HG03025 (cell line): ENCODE data around the gene RING1.
"Not testable (repeated sequence)": the region's sequence is repeated elsewhere in the genome, so short reads cannot be mapped to it uniquely, and the experiment has no call there.

ENCODE experiments used
- ATAC-seq: cut with Tn5 transposase; IDR thresholded peaks from one replicate; pipeline ENCODE4 v1.9.1; 2021; ENCODE audit warnings: mild to moderate bottlenecking, moderate library complexity; ENCODE audit not compliant: unreplicated experiment, low FRiP score

Gene RING1

GRCh38 chr6:33205191-33206026 lies 2.9 kb upstream of the RING1 start:
- no peak for ATAC-seq

DNA sequence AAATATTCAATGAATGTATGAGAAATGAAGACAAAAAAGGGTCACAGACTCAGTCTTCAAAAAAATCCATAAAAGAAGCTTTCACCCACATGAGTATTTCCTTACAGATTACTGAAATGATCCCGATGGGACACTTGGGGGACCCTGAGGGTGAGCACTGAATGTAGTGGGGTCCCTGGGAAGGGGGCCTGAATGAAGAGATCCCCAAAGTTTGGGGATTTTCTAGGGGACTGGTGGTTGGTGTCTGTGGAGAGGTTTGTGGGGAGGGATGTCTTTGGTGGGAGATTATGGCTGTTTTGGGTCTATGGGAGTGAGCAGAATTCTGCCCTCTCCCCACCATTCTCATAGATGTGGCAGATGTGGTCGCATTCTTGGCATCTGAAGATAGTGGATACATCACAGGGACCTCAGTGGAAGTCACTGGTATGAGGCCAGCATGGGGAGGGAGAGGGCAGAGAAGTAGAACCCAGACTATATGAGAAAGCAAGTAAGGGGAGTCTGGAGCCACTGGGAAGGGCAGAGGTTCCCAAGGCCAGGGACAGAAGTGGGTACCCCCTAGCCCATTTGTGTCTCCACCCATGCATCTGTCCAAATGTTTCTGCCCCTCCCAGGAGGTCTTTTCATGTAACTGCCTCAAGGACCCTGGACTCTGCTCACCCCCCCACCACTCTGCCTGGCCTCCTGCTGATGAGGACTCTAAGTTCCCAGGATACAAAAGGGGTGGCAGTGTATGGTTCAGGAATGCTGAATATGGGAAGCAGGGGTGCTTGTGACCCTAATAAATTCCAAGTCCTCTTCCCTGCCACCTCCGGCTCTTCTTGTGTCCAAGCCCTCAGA lies 2.1 kb upstream of the RING1 start:
- no peak for ATAC-seq

GRCh38 chr6:33206864-33207551 lies 1.3 kb upstream of the RING1 start:
- ATAC-seq = no peak

- ATAC-seq = no peak
These were observed 679 bp upstream of the RING1 start for GRCh38 chr6:33207552-33208090.

- no peak for ATAC-seq
These were observed 1.6 kb downstream of the RING1 start for GRCh38 chr6:33209856-33210255.

DNA sequence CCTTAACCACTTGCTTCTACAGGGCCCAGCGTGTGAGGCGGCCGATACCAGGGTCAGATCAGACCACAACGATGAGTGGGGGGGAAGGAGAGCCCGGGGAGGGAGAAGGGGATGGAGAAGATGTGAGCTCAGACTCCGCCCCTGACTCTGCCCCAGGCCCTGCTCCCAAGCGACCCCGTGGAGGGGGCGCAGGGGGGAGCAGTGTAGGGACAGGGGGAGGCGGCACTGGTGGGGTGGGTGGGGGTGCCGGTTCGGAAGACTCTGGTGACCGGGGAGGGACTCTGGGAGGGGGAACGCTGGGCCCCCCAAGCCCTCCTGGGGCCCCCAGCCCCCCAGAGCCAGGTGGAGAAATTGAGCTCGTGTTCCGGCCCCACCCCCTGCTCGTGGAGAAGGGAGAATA lies 2.8 kb downstream of the RING1 start:
- ATAC-seq = no peak

DNA sequence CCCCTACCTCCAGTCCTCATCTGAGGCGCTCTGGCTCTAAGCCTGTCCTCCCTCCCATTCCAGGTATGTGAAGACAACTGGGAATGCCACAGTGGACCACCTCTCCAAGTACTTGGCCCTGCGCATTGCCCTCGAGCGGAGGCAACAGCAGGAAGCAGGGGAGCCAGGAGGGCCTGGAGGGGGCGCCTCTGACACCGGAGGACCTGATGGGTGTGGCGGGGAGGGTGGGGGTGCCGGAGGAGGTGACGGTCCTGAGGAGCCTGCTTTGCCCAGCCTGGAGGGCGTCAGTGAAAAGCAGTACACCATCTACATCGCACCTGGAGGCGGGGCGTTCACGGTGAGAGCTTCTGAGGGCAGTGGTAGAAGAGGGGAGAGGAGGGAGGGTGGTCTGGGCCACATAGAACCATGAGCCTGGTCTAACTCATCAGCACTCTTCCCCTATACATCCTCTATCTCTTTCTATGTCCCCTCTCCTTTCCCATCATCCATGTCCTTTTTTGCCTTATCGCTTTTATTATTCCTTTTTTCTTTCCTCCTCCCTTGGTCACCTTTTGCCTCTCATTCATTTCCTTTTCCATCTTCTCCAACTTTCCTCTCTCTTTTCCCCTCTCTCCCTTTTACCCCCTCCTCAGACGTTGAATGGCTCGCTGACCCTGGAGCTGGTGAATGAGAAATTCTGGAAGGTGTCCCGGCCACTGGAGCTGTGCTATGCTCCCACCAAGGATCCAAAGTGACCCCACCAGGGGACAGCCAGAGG lies 3.5 kb downstream of the RING1 start:
- ATAC-seq = no peak

DNA sequence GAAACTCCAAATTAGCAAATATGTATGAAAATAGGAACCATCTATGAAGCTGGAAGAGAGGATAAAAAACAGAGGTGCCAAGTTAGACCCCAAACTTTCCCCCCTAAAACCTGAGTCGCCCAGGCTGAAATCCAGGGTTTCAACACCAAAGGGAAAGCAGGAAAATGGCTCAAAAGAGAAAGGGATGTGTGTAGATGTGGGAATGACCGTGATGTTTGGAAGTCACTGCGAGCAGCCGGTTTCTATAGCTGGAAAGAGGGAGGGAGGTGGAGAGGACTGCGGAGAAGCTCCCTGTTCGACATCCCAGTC lies 4.5 kb downstream of the RING1 start:
- no peak for ATAC-seq

GRCh38 chr6:33213166-33213988 lies 5.1 kb downstream of the RING1 start:
- no peak for ATAC-seq

- ATAC-seq = no peak
These were observed 5.7 kb downstream of the RING1 start for GRCh38 chr6:33213989-33214335.

- ATAC-seq = no peak
These were observed 7.2 kb downstream of the RING1 start for GRCh38 chr6:33215271-33216116.

DNA sequence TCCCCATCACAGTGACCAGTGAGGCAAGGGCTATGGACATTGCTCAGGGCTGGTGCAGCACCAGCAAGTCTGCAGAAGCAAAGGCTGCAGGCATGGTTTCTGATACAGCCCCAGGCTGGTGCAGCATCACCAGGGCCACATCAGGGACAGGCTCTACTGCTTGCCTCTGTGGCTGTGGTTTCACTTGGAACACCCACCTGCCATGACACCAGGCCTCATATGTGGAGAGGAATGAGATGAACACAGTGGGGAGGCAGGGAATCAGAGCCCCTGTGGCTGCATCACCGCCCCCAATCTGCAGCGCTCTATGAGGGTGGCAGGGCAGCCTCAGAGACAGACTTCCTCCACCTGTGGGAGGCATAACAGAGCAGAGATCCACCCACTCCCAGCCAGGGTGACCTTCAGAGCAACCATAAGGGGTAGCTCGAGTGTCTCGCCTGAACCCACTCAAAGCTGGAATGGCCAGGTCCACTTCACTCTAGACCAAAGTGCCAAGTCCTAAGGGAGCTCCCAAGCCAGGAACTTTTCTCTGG lies 7.9 kb downstream of the RING1 start:
- ATAC-seq = no peak

GRCh38 chr6:33217246-33217645 lies 8.9 kb downstream of the RING1 start:
- ATAC-seq = no peak

GRCh38 chr6:33217681-33218080 lies 9.4 kb downstream of the RING1 start:
- no peak for ATAC-seq

GRCh38 chr6:33226503-33227120 lies 18.3 kb downstream of the RING1 start:
- not testable (repeated sequence) for ATAC-seq

GRCh38 chr6:33235221-33235634 lies 26.9 kb downstream of the RING1 start:
- no peak for ATAC-seq

- ATAC-seq = no peak
These were observed 28.0 kb downstream of the RING1 start for GRCh38 chr6:33236328-33236727.

DNA sequence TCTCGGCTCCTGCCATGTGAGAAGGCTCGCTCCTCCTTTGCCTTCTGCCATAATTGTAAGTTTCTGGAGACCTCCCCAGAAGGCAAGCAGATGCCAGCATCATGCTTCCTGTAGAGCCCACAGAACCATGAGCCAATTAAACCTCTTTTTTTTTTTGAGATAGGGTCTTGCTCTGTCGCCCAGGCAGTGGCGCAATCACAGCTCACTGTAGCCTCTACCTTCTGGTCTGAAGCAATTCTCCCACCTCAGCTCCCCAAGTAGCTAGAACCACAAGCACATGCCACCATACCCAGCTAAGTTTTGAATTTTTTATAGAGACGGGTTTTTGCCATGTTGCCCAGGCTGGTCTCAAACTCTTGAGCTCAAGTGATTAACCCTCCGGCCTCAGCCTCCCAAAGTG lies 28.6 kb downstream of the RING1 start:
- ATAC-seq = no peak
